Spleen (tissue), 11 donors: ENCODE measurements around the gene NRG3. TPM values are rescaled to one million over a fixed set of nuclear protein-coding genes. Genes with fewer than 3 reads are reported as not detected.

Source experiments
- DNase-seq: peaks from one replicate; pipeline ENCODE4 v3.0.0-alpha.2; 2020
- H3K27ac ChIP-seq, 8 donors: fragments of 200-600 bp; sonication (generic) in 7 of 8; 1 replicate in 4 of 8; 2 replicates in 4 of 8; pipeline versions ENCODE4 v1.5.0 to v1.8.0; 2016 to 2021; ENCODE audit warnings: inconsistent platforms in 4 of 8, mild to moderate bottlenecking in 4 of 8, moderate library complexity in 1 of 8
- H3K27me3 ChIP-seq, 7 donors: fragments of 200-600 bp; sonication (generic) in 6 of 7; replicated peaks in 1 of 7; 1 replicate in 4 of 7; 2 replicates in 3 of 7; pipeline versions ENCODE4 v1.5.0 to v1.8.0; 2016 to 2021; ENCODE audit warnings: inconsistent platforms in 3 of 7, mild to moderate bottlenecking in 1 of 7
- H3K36me3 ChIP-seq, 6 donors: fragments of 200-600 bp; sonication (generic) in 5 of 6; 1 replicate in 4 of 6; 2 replicates in 2 of 6; pipeline versions ENCODE4 v1.5.0 to v1.8.0; 2016 to 2021; ENCODE audit warnings: inconsistent platforms in 2 of 6
- H3K4me1 ChIP-seq, 6 donors: fragments of 200-600 bp; sonication (generic) in 5 of 6; 1 replicate in 3 of 6; 2 replicates in 3 of 6; pipeline versions ENCODE4 v1.5.0 to v1.8.0; 2016 to 2021; ENCODE audit warnings: inconsistent platforms in 3 of 6
- H3K4me3 ChIP-seq, 8 donors: fragments of 200-600 bp; sonication (generic) in 7 of 8; 1 replicate in 4 of 8; 2 replicates in 4 of 8; pipeline versions ENCODE4 v1.5.0 to v1.8.0; 2016 to 2021; ENCODE audit warnings: inconsistent platforms in 4 of 8, mild to moderate bottlenecking in 4 of 8, moderate library complexity in 2 of 8
- H3K9me3 ChIP-seq, 8 donors: fragments of 200-600 bp; sonication (generic) in 7 of 8; 1 replicate in 4 of 8; 2 replicates in 4 of 8; pipeline versions ENCODE4 v1.5.0 to v1.8.0; 2016 to 2021; ENCODE audit warnings: inconsistent platforms in 4 of 8
- CTCF ChIP-seq, 11 experiments: fragments of 200-600 bp in 7 of 11; fragments of 450-650 bp in 4 of 11; sonication (generic) in 4 of 11; IDR thresholded peaks in 8 of 11; conservative IDR thresholded peaks in 3 of 11; 1 replicate in 7 of 11; 2 replicates in 4 of 11; pipeline versions ENCODE4 v1.4.0 to v1.8.0; 2016 to 2021; ENCODE audit warnings: antibody characterized with exemption in 11 of 11, inconsistent platforms in 4 of 11, mild to moderate bottlenecking in 1 of 11
- POLR2A ChIP-seq, 3 donors: fragments of 450-650 bp; IDR thresholded peaks; one replicate each; pipeline ENCODE4 v1.5.1; 2017; ENCODE audit warnings: antibody characterized with exemption in 3 of 3, mild to moderate bottlenecking in 1 of 3
- POLR2AphosphoS5 ChIP-seq, 3 donors: sonication (generic); formaldehyde crosslinking; IDR thresholded peaks; one replicate each; pipeline ENCODE4 v1.5.1; 2017; ENCODE audit warnings: antibody characterized with exemption in 3 of 3
- WGBS, 5 donors: extraction: QIAGEN DNeasy Blood & Tissue Kit in 3 of 5; methylation state at CpG; one replicate each; pipeline versions ENCODE4 v1.1.5 to v1.1.7; 2013 to 2018; 5-methylcytosine and 5-hydroxymethylcytosine counted together
- intact Hi-C: fragments of 100-400 bp; cut with DNase I; formaldehyde crosslinking; loops from one replicate; pipeline ENCODE4 v1.15.0; 2023; ENCODE audit warnings: low total_unique reads
- polyA plus RNA-seq, 3 donors: library from polyadenylated mRNA; stranded (reverse); fragments of 200-250 nt; gene quantifications; one replicate each; pipeline ENCODE4 v1.2.1, GENCODE V29; 2013
- total RNA-seq, 7 donors: library from RNA; depleted of rRNA in 3 of 7; stranded (reverse); fragments of >200 nt in 3 of 7; fragmentation: NEBNext Ultra II Directional in 4 of 7; extraction: Animal tissue kit (Norgen Biotek cat#: 25700) in 4 of 7; gene quantifications; one replicate each; pipeline versions ENCODE4 v1.1.0 to v1.2.1, GENCODE V29; 2016 to 2021
- donor health status: healthy with polysubstance abuse.
- donor health status: DM: no; HTN: no; CAD: no; lungs with moderate emphysema.
- donor health status: DM: no; HTN: no; CAD: no.
- donor health status: Bipolar disorder and iron deficiency.
- donor health status: healthy.
- donor health status: DM: no; HTN: no; CAD: no.
- donor health status: DM: yes; HTN: yes; CAD: no.

The NRG3 gene
- total and polyA plus RNA-seq, 10 donors: 0.10 to 0.22 (median 0.21) TPM; not detected in 7

DNA sequence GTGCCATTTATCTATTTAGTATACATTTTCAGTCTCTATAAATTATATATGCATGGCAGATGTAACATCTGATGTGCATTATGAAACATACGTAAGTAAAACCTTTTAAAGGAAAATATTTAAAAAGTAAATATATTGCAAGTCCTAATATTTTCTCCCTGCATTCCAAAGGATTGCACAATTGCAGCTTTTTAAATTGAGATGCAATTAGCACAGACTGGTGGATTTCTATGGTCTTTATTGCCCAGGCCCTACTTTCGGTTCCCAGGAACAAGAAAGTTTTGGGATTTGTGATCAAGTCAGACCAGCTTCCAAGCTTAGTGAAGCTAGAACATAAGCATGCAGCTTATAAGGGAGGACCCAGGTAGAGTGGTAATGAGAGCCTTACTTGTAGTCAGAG lies 337.8 kb downstream of the NRG3 start:
- Histone ChIP-seq H3K27me3 (no peaks in the 10 kb centered on the region), H3K4me1 (no peaks in the 10 kb centered on the region), H3K4me3 (no peak overlapping the region), H3K9me3 (peaks cover 0 to 5% (median 0%) of the 10 kb centered on the region in 8 donors), H3K27ac (no peak overlapping the region), H3K36me3 (no peaks in the 10 kb centered on the region)
- intact Hi-C loops: no loop called here
- WGBS, 5 donors: 45 to 93% (median 72%) methylated on average over 2 of the region's 2 CpGs
- no peak for DNase-seq
- TF ChIP-seq POLR2A (IDR thresholded peaks at IDR 0.05) (no peak), POLR2AphosphoS5 (IDR thresholded peaks at IDR 0.05) (no peak), CTCF (IDR thresholded peaks at IDR 0.05 in 8 of 11, conservative IDR thresholded peaks at IDR 0.05 in 3 of 11) (no peak)

DNA sequence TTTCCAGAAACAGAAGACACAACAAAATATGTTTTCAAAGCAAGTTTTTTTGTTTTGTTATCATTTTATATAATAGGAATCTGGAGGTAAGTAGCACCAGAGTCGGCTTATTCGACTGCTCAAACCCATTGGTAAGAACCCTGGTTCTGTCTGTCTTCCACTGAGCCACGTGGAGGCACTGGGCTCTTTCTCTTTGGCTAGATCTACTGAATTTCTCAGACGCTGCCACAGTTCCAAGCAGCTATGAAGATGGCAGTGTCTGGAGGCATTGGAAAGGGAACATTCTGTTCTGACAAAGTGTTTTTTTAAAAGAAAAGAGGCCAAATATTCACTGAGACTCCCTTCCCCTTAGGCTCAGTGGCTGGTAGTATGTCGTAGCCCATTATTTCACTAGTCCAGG lies 338.8 kb downstream of the NRG3 start:
- no peaks in the 10 kb centered on the region for H3K36me3 ChIP-seq
- H3K4me1 ChIP-seq: no peaks in the 10 kb centered on the region
- 65 to 84% (median 83%) methylated on average over 5 of the region's 5 CpGs for WGBS, 5 donors
- H3K27ac ChIP-seq: no peak overlapping the region
- DNase-seq: no peak
- intact Hi-C loops: no loop called here
- no peaks in the 10 kb centered on the region for H3K9me3 ChIP-seq
- H3K27me3 ChIP-seq: no peaks in the 10 kb centered on the region
- no peak overlapping the region for H3K4me3 ChIP-seq
- TF ChIP-seq POLR2A (IDR thresholded peaks at IDR 0.05): no peak
- TF ChIP-seq CTCF (IDR thresholded peaks at IDR 0.05 in 8 of 11, conservative IDR thresholded peaks at IDR 0.05 in 3 of 11): no peak

GRCh38 chr10:82221056-82221455 lies 346.1 kb downstream of the NRG3 start:
- no peak for DNase-seq
- Histone ChIP-seq H3K4me3 (no peak overlapping the region), H3K27me3 (no peaks in the 10 kb centered on the region), H3K4me1 (no peaks in the 10 kb centered on the region), H3K27ac (no peak overlapping the region), H3K9me3 (no peaks in the 10 kb centered on the region), H3K36me3 (no peaks in the 10 kb centered on the region)
- TF ChIP-seq CTCF (IDR thresholded peaks at IDR 0.05 in 8 of 11, conservative IDR thresholded peaks at IDR 0.05 in 3 of 11) (no peak), POLR2A (IDR thresholded peaks at IDR 0.05) (no peak), POLR2AphosphoS5 (IDR thresholded peaks at IDR 0.05) (no peak)
- intact Hi-C loops: no loop called here

- no peaks in the 10 kb centered on the region for H3K36me3 ChIP-seq
- intact Hi-C loops: no loop called here
- no peaks in the 10 kb centered on the region for H3K9me3 ChIP-seq
- no peak overlapping the region for H3K4me3 ChIP-seq
- no peak for TF ChIP-seq POLR2A (IDR thresholded peaks at IDR 0.05)
- no peak for TF ChIP-seq CTCF (IDR thresholded peaks at IDR 0.05 in 8 of 11, conservative IDR thresholded peaks at IDR 0.05 in 3 of 11)
- TF ChIP-seq POLR2AphosphoS5 (IDR thresholded peaks at IDR 0.05): no peak
- WGBS, 5 donors: 41 to 78% (median 57%) methylated on average over 2 of the region's 2 CpGs
- no peaks in the 10 kb centered on the region for H3K4me1 ChIP-seq
- no peak overlapping the region for H3K27ac ChIP-seq
- no peak for DNase-seq
- no peaks in the 10 kb centered on the region for H3K27me3 ChIP-seq
Observed at GRCh38 chr10:82221601-82222149, 346.7 kb downstream of the NRG3 start.
